H1 (cell line): Measurements from ENCODE around the gene TAPT1. TPM values are rescaled to one million over a fixed set of nuclear protein-coding genes. Genes with fewer than 3 reads are reported as not detected.

ENCODE experiments used
- CTCF ChIA-PET: fragments of 300-600 bp; sonication (Branson Sonifier 250); formaldehyde crosslinking; loops from one replicate; lab custom pipeline; 2021; ENCODE audit not compliant: partially characterized antibody; lab: Charles Lee
- POLR2A ChIA-PET: fragments of 300-600 bp; sonication (Branson Sonifier 250); formaldehyde crosslinking; loops from one replicate; lab custom pipeline; 2021; ENCODE audit warnings: inconsistent platforms; ENCODE audit not compliant: partially characterized antibody; lab: Charles Lee
- DNase-seq, 2 experiments: peaks; one replicate each; pipeline versions ENCODE4 v3.0.0 to v3.0.0-alpha.2; 2010 to 2022; ENCODE audit warnings: low spot score in 2 of 2, low read depth in 1 of 2, mixed read lengths in 1 of 2
- FAIRE-seq: peaks from 2 replicates; lab custom pipeline; 2011; peaks lifted over from hg19 to GRCh38; lab: Jason Lieb, UNC
- H2AFZ ChIP-seq: 2 replicates; pipeline ENCODE4 v1.8.1; 2012; ENCODE audit warnings: low read length, inconsistent platforms
- H2AK5ac ChIP-seq: 2 replicates; pipeline ENCODE4 v1.6.1; 2013; ENCODE audit warnings: low read depth, low read length
- H2BK120ac ChIP-seq: replicated peaks from 2 replicates; pipeline ENCODE3; 2013; ENCODE audit warnings: low read depth, low read length, inconsistent platforms
- H2BK12ac ChIP-seq: 2 replicates; pipeline ENCODE4 v1.6.1; 2013; ENCODE audit warnings: low read depth, low read length
- H2BK15ac ChIP-seq: 2 replicates; pipeline ENCODE4 v1.6.1; 2013; ENCODE audit warnings: low read length
- H2BK20ac ChIP-seq: 2 replicates; pipeline ENCODE4 v1.6.1; 2013; ENCODE audit warnings: low read length
- H2BK5ac ChIP-seq: 2 replicates; pipeline ENCODE4 v1.6.1; 2013; ENCODE audit warnings: low read depth, low read length
- H3K14ac ChIP-seq: 2 replicates; pipeline ENCODE4 v1.6.1; 2013; ENCODE audit warnings: inconsistent platforms; ENCODE audit not compliant: insufficient read length
- H3K18ac ChIP-seq: 2 replicates; pipeline ENCODE4 v1.6.1; 2013; ENCODE audit warnings: low read length; ENCODE audit errors: extremely low read depth
- H3K23ac ChIP-seq: 2 replicates; pipeline ENCODE4 v1.6.1; 2013; ENCODE audit warnings: inconsistent platforms; ENCODE audit not compliant: insufficient read length
- H3K23me2 ChIP-seq: 2 replicates; pipeline ENCODE4 v1.6.1; 2013; ENCODE audit warnings: low read depth, low read length
- H3K27ac ChIP-seq: 2 replicates; pipeline ENCODE4 v1.6.1; 2011; ENCODE audit warnings: low read depth, low read length, inconsistent platforms
- H3K27me3 ChIP-seq, 4 experiments: replicated peaks in 1 of 4; 1 replicate in 1 of 4; 2 replicates in 3 of 4; pipeline versions ENCODE4 v1.6.1 to v1.8.1; 2011 to 2013; ENCODE audit warnings: low read length in 3 of 4, mild to moderate bottlenecking in 3 of 4, inconsistent platforms in 2 of 4, mixed read lengths in 2 of 4, moderate library complexity in 1 of 4; ENCODE audit not compliant: control insufficient read depth in 3 of 4, insufficient read depth in 3 of 4; ENCODE audit errors: extremely low read depth in 1 of 4
- H3K36me3 ChIP-seq, 4 experiments: 2 replicates each; pipeline versions ENCODE4 v1.6.1 to v1.8.1; 2011 to 2013; ENCODE audit warnings: mild to moderate bottlenecking in 4 of 4, low read length in 3 of 4, moderate library complexity in 2 of 4, control low read depth in 1 of 4, inconsistent platforms in 1 of 4; ENCODE audit not compliant: insufficient read depth in 4 of 4, control insufficient read depth in 2 of 4
- H3K4ac ChIP-seq: replicated peaks from 2 replicates; pipeline ENCODE3; 2013; ENCODE audit warnings: low read length, low read depth, mixed read lengths, inconsistent platforms; ENCODE audit not compliant: insufficient read length
- H3K4me1 ChIP-seq, 4 experiments: replicated peaks in 1 of 4; 1 replicate in 1 of 4; 2 replicates in 3 of 4; pipeline versions ENCODE4 v1.6.1 to v1.8.1; 2011 to 2013; ENCODE audit warnings: low read length in 3 of 4, inconsistent platforms in 2 of 4, mixed read lengths in 1 of 4; ENCODE audit not compliant: insufficient read depth in 4 of 4, control insufficient read depth in 3 of 4
- H3K4me2 ChIP-seq, 2 experiments: 2 replicates each; pipeline versions ENCODE4 v1.6.1 to v1.8.1; 2011 to 2013; ENCODE audit warnings: low read depth in 2 of 2, low read length in 2 of 2, control low read depth in 1 of 2, inconsistent platforms in 1 of 2, mild to moderate bottlenecking in 1 of 2; ENCODE audit not compliant: insufficient read depth in 1 of 2
- H3K4me3 ChIP-seq, 4 experiments: fragments of 200-600, 300-600 bp in 1 of 4; sonication (generic), shearing (Covaris generic), sonication (Bioruptor Twin) in 1 of 4; 2 replicates each; pipeline versions ENCODE4 v1.5.1 to v1.8.1; 2011 to 2016; ENCODE audit warnings: low read length in 4 of 4, low read depth in 3 of 4, control low read depth in 2 of 4, inconsistent platforms in 2 of 4, mild to moderate bottlenecking in 2 of 4, mixed read lengths in 1 of 4, moderate library complexity in 1 of 4; ENCODE audit not compliant: insufficient read depth in 2 of 4; ENCODE audit errors: extremely low read depth in 1 of 4
- H3K56ac ChIP-seq: replicated peaks from 2 replicates; pipeline ENCODE3; 2013; ENCODE audit warnings: low read depth, mild to moderate bottlenecking, mixed read lengths, low read length, inconsistent platforms; ENCODE audit not compliant: insufficient read length
- H3K79me1 ChIP-seq: 2 replicates; pipeline ENCODE4 v1.6.1; 2013; ENCODE audit warnings: low read depth, low read length, control low read depth
- H3K79me2 ChIP-seq, 2 experiments: 2 replicates each; pipeline versions ENCODE4 v1.6.1 to v1.8.1; 2012 to 2013; ENCODE audit warnings: low read length in 2 of 2, mild to moderate bottlenecking in 2 of 2, inconsistent platforms in 1 of 2; ENCODE audit not compliant: insufficient read depth in 2 of 2, control insufficient read depth in 1 of 2
- H3K9ac ChIP-seq, 4 experiments: replicated peaks in 1 of 4; 1 replicate in 1 of 4; 2 replicates in 3 of 4; pipeline versions ENCODE4 v1.6.1 to v1.8.1; 2011 to 2013; ENCODE audit warnings: low read depth in 3 of 4, low read length in 3 of 4, control low read depth in 2 of 4, mild to moderate bottlenecking in 2 of 4, moderate library complexity in 2 of 4, inconsistent platforms in 1 of 4; ENCODE audit errors: extremely low read depth in 1 of 4
- H3K9me3 ChIP-seq, 2 experiments: 2 replicates each; pipeline versions ENCODE4 v1.6.1 to v1.8.1; 2012 to 2013; ENCODE audit warnings: mild to moderate bottlenecking in 2 of 2, moderate library complexity in 2 of 2, control low read depth in 1 of 2, inconsistent platforms in 1 of 2, low read depth in 1 of 2, low read length in 1 of 2, mixed read lengths in 1 of 2; ENCODE audit not compliant: insufficient read depth in 2 of 2
- H4K20me1 ChIP-seq, 2 experiments: replicated peaks in 1 of 2; 2 replicates each; pipeline versions ENCODE3 to v1.8.1; 2011 to 2013; ENCODE audit warnings: inconsistent platforms in 2 of 2, low read length in 2 of 2, mild to moderate bottlenecking in 1 of 2; ENCODE audit not compliant: insufficient read depth in 2 of 2, control insufficient read depth in 1 of 2
- H4K5ac ChIP-seq: 2 replicates; pipeline ENCODE4 v1.6.1; 2013; ENCODE audit warnings: low read length, low read depth, mixed read lengths, inconsistent platforms; ENCODE audit not compliant: insufficient read length
- H4K8ac ChIP-seq: 2 replicates; pipeline ENCODE4 v1.8.0; 2013; ENCODE audit warnings: mild to moderate bottlenecking, moderate library complexity, low read length, inconsistent platforms; ENCODE audit not compliant: insufficient read depth; ENCODE audit errors: extremely low read depth
- H4K91ac ChIP-seq: replicated peaks from 2 replicates; pipeline ENCODE3; 2013; ENCODE audit warnings: low read length, mixed read lengths, inconsistent platforms; ENCODE audit not compliant: insufficient read length
- ASH2L ChIP-seq: fragments of 200-600, 300-600 bp; sonication (generic); IDR thresholded peaks from one replicate; pipeline ENCODE4 v1.7.1; 2017; ENCODE audit warnings: low read length
- CBX8 ChIP-seq: fragments of 300-800, 300-1000 bp; sonication (generic); IDR thresholded peaks from 2 replicates; pipeline ENCODE4 v1.7.1; 2016; ENCODE audit warnings: low read depth, low read length, borderline replicate concordance
- CREB1 ChIP-seq: IDR thresholded peaks from 2 replicates; pipeline ENCODE4 v1.6.1; 2012; ENCODE audit warnings: inconsistent platforms
- CTCF ChIP-seq, 3 experiments: IDR thresholded peaks; 1 replicate in 2 of 3; 2 replicates in 1 of 3; pipeline versions ENCODE4 v1.5.1 to v1.6.1; 2011; ENCODE audit warnings: low read length in 3 of 3, mild to moderate bottlenecking in 3 of 3, inconsistent platforms in 2 of 3, low read depth in 1 of 3, moderate library complexity in 1 of 3; ENCODE audit not compliant: insufficient read depth in 1 of 3; ENCODE audit errors: control extremely low read depth in 1 of 3
- POU5F1 ChIP-seq: IDR thresholded peaks from 2 replicates; pipeline ENCODE4 v1.6.1; 2011; ENCODE audit warnings: low read depth, mild to moderate bottlenecking, low read length, moderate library complexity
- RAD21 ChIP-seq, 2 experiments: IDR thresholded peaks in 1 of 2; conservative IDR thresholded peaks in 1 of 2; 2 replicates each; pipeline ENCODE4 v1.6.1; 2011; ENCODE audit warnings: low read depth in 2 of 2, low read length in 2 of 2, improper control_type of control experiment in 1 of 2, inconsistent platforms in 1 of 2, mild to moderate bottlenecking in 1 of 2, moderate library complexity in 1 of 2
- RFX5 ChIP-seq: IDR thresholded peaks from 2 replicates; pipeline ENCODE4 v1.6.1; 2011; ENCODE audit warnings: low read depth, low read length, improper control_type of control experiment, borderline replicate concordance
- TAF7 ChIP-seq: optimal IDR thresholded peaks from 2 replicates; pipeline ENCODE3; 2011; ENCODE audit warnings: low read depth, mild to moderate bottlenecking, inconsistent platforms, low read length, moderate library complexity, borderline replicate concordance
- ZNF274 ChIP-seq: IDR thresholded peaks from 2 replicates; pipeline ENCODE4 v1.7.0; 2012; ENCODE audit warnings: low read length, borderline replicate concordance; ENCODE audit errors: extremely low read depth
- WGBS, 2 experiments: shearing (Covaris generic) in 1 of 2; methylation state at CpG; one replicate each; pipeline versions ENCODE4 v1.1.6 to v1.1.7; 2013 to 2015; ENCODE audit warnings: low lambda C conversion rate in 2 of 2, mixed read lengths in 2 of 2, inconsistent platforms in 1 of 2, low coverage in 1 of 2, missing lambda C conversion rate in 1 of 2; ENCODE audit not compliant: insufficient replicate concordance in 2 of 2, insufficient coverage in 1 of 2, insufficient read length in 1 of 2; ENCODE audit errors: extremely low coverage in 1 of 2, missing lambda C conversion rate in 1 of 2; 5-methylcytosine and 5-hydroxymethylcytosine counted together
- polyA plus RNA-seq, 7 experiments: library from polyadenylated mRNA; depleted of rRNA in 3 of 7; stranded (reverse) in 5 of 7; unstranded in 2 of 7; fragments of >200 nt in 5 of 7; fragments of 200-250 nt in 2 of 7; gene quantifications; 1 replicate in 5 of 7; 2 replicates in 1 of 7; 4 replicates in 1 of 7; pipeline versions ENCODE4 v1.2.1 to v1.2.3, GENCODE V29; 2011 to 2013; ENCODE audit warnings: missing spikeins in 2 of 7, mixed read lengths in 2 of 7
- total RNA-seq: library from RNA; stranded (reverse); fragmentation: NEBNext Ultra II Directional; extraction: Animal tissue kit (Norgen Biotek cat#: 25700); gene quantifications from 2 replicates; pipeline ENCODE4 v1.2.1, GENCODE V29; 2021

Gene TAPT1
- total and polyA plus RNA-seq, 2 of the 8 experiments (the other 6 are each of a cell fraction or from before 2014, with no cell fraction given): 4.2 to 15.3 TPM

GRCh38 chr4:16205298-16206164 is 20.7 kb downstream of the TAPT1 start:
- H3K36me3 ChIP-seq: no peaks in the 10 kb centered on the region; a peak in 1 of 8 replicates
- FAIRE-seq: peak; percentile 85
- H3K27me3 ChIP-seq: no peaks in the 10 kb centered on the region
- H3K9me3 ChIP-seq: no peaks in the 10 kb centered on the region
- no peak for DNase-seq
- H4K5ac ChIP-seq: no peak overlapping the region
- no peak overlapping the region for H4K91ac ChIP-seq
- H2BK120ac ChIP-seq: no peak overlapping the region
- H3K9ac ChIP-seq: no peak overlapping the region
- no peak overlapping the region for H2BK20ac ChIP-seq
- no peak overlapping the region for H3K27ac ChIP-seq
- H2BK15ac ChIP-seq: no peak overlapping the region
- no peak overlapping the region for H3K56ac ChIP-seq
- CTCF ChIA-PET: interaction anchor here (0.6 to 5.9 kb wide), 53 partner anchors 9 to 661 kb away, joined by 3 to 57 read pairs (median 4); partner anchors contain the start of gene PROM1
- H3K4ac ChIP-seq: no peak overlapping the region
- H2BK5ac ChIP-seq: no peak overlapping the region
- H3K79me2 ChIP-seq: no peaks in the 10 kb centered on the region
- H3K23ac ChIP-seq: no peak overlapping the region
- 0 out of 2 replicates have a peak, but pooled peaks cover 3% of the 10 kb centered on the region for H3K79me1 ChIP-seq
- H3K23me2 ChIP-seq: no peaks in the 10 kb centered on the region
- no peak overlapping the region for H2AFZ ChIP-seq
- POLR2A ChIA-PET: interaction anchor here (1.3 kb wide), 1 partner anchor 123 kb away, joined by 3 read pairs; no protein-coding TSS in a partner anchor
- no peak overlapping the region for H4K8ac ChIP-seq
- H3K4me1 ChIP-seq: peaks cover 0 to 9% (median 4%) of the 10 kb centered on the region in 4 experiments; a peak in 5 of 7 replicates
- peaks cover 0 to 6% of the 10 kb centered on the region in 2 experiments for H4K20me1 ChIP-seq
- H3K4me3 ChIP-seq: no peak overlapping the region
- no peak overlapping the region for H3K18ac ChIP-seq
- H2BK12ac ChIP-seq: no peak overlapping the region
- no peak overlapping the region for H3K14ac ChIP-seq
- H3K4me2 ChIP-seq: no peak overlapping the region
- WGBS, 2 experiments: 74% methylated on average over 7 of the region's 7 CpGs; no CpG with 5 or more reads in 1 of the 2 experiments
- H2AK5ac ChIP-seq: no peak overlapping the region
- TF ChIP-seq CTCF (IDR thresholded peaks at IDR 0.05; ENCODE audit: control extremely low read depth in 1 of 3, insufficient read depth in 1 of 3, low read depth in 1 of 3, low read length in 3 of 3) (peak in 2 of 3 experiments; percentile 50 to 78; a peak in 3 of 4 replicates), RAD21 (IDR thresholded peaks at IDR 0.05 in 1 of 2, conservative IDR thresholded peaks at IDR 0.05 in 1 of 2; ENCODE audit: low read depth in 2 of 2, low read length in 2 of 2) (peak; percentile 49 to 60), CBX8 (no peak), POU5F1 (no peak), CREB1 (no peak), TAF7 (no peak), ASH2L (no peak), RFX5 (no peak), ZNF274 (no peak)
